ENCODE results near the gene DMRTC2. TPM values are rescaled to one million over a fixed set of nuclear protein-coding genes. Genes with fewer than 3 reads are reported as not detected.

Gene DMRTC2
- total and polyA plus RNA-seq, 2 of the 13 experiments (the other 11 are each of a cell fraction or from before 2014, with no cell fraction given): not detected

DNA sequence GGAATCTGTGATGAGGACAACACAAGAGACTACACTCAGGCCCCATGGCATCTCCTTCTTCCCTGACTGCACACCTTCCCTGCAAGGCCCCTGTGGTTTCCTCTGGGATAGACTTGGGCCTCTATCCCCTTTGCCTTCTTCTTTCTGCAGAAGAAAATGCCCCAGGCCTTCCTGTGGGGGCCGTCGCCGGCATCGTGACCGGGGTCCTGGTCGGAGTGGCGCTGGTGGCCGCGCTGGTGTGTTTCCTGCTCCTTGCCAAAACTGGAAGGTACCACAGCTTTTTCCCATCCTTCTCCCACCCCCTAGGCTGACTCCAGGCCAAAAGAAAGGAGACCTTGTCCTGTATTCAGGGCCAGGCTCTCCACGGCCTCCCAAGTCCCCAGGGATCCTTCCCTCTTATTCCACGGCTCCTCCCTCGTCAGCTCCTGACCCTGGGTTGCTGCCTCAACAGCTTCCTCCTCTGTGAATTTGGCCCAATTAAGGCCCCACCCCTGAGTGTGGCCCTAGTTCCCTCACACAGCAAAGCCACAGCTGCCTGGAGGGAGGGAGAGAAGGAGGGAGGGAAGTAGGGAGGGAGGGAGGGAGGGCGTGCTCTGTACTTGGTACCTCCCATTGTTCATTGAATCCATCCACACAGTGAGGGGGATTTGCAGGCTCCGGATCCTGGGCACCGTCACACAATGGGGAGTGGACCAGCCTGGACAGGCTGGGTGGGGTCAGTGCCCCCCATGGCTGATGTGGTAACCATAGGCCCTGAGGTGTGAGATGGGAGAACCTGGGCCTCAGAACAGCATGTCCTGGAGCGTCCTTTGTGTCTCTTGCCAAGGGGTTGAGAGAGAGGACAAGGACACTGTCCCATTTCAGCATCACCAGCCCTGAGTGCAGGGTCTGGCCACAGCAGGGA is 35.9 kb upstream of the DMRTC2 start:
- no peak overlapping the region for H3K4me3 ChIP-seq (replicated peaks in 1 of 3; ENCODE audit: insufficient read depth in 1 of 3, low read depth in 2 of 3, low read length in 3 of 3)
- no peak for ATAC-seq
- H3K9ac ChIP-seq (ENCODE audit: insufficient read depth, low read depth, low read length): no peak overlapping the region
- ChIA-PET POLR2A (no interaction called here), CTCF (ENCODE audit: low intra/inter-chr PET ratio, low total read pairs) (no interaction called here)
- WGBS (ENCODE audit: low lambda C conversion rate): 45% methylated on average over 15 of the region's 16 CpGs
- H3K27ac ChIP-seq (ENCODE audit: extremely low read length, insufficient read depth, low read length): no peak overlapping the region
- H3K4me1 ChIP-seq (ENCODE audit: insufficient read depth, low read length): no peaks in the 10 kb centered on the region
- no TSS peak for BruUV-seq (replicated peaks)
- TF ChIP-seq ZNF530 (CRISPR knock-in tag; IDR thresholded peaks at IDR 0.05; ENCODE audit: low read depth): no peak
- no peak for TF ChIP-seq ZNF235 (CRISPR knock-in tag; IDR thresholded peaks at IDR 0.05; ENCODE audit: borderline replicate concordance)
- no peak for TF ChIP-seq MED1 (CRISPR knock-in tag; IDR thresholded peaks at IDR 0.05)
- no peak for TF ChIP-seq ZMYM2 (CRISPR knock-in tag; IDR thresholded peaks at IDR 0.05)
- no peak for TF ChIP-seq NCOR1 (IDR thresholded peaks at IDR 0.05; ENCODE audit: borderline replicate concordance, low read length)
- TF ChIP-seq PAX8 (CRISPR knock-in tag; IDR thresholded peaks at IDR 0.05; ENCODE audit: borderline replicate concordance): no peak
- no peak for TF ChIP-seq CENPBD1 (CRISPR knock-in tag; IDR thresholded peaks at IDR 0.05; ENCODE audit: borderline replicate concordance, low read depth)
- no peak for TF ChIP-seq DNMT1 (CRISPR knock-in tag; IDR thresholded peaks at IDR 0.05)
- no peak for TF ChIP-seq ZNF33A (CRISPR knock-in tag; IDR thresholded peaks at IDR 0.05; ENCODE audit: borderline replicate concordance)
- no peak for DNase-seq (ENCODE audit: low spot score)
- H3K79me2 ChIP-seq (ENCODE audit: insufficient read depth, low read length): no peaks in the 10 kb centered on the region
- H3K9me3 ChIP-seq (ENCODE audit: low read length): no peaks in the 10 kb centered on the region
- peaks cover 2 to 16% of the 10 kb centered on the region in 2 experiments; a peak in 4 of 5 replicates for H3K27me3 ChIP-seq (ENCODE audit: control insufficient read depth in 1 of 2, insufficient read depth in 2 of 2, low read length in 2 of 2)
- no peaks in the 10 kb centered on the region for H4K20me1 ChIP-seq (ENCODE audit: insufficient read depth, low read length)
- in situ Hi-C loops (cut with HindIII; ENCODE audit: extremely low pct_ligation_motif_present, low pct_unique_long_range_greater_than_20kb) (no loop called here), intact Hi-C loops (cut with micrococcal nuclease; ENCODE audit: unreplicated experiment) (no loop called here)
- no peak overlapping the region for H3K4me2 ChIP-seq (ENCODE audit: low read depth, low read length)
- no peak overlapping the region for H2AFZ ChIP-seq (ENCODE audit: low read length)
- H3K36me3 ChIP-seq (replicated peaks in 1 of 2; ENCODE audit: control insufficient read depth in 1 of 2, insufficient read depth in 2 of 2, low read length in 2 of 2): no peaks in the 10 kb centered on the region
- FAIRE-seq: no peak
